ENCODE measurements around the gene DLX1.

DNA sequence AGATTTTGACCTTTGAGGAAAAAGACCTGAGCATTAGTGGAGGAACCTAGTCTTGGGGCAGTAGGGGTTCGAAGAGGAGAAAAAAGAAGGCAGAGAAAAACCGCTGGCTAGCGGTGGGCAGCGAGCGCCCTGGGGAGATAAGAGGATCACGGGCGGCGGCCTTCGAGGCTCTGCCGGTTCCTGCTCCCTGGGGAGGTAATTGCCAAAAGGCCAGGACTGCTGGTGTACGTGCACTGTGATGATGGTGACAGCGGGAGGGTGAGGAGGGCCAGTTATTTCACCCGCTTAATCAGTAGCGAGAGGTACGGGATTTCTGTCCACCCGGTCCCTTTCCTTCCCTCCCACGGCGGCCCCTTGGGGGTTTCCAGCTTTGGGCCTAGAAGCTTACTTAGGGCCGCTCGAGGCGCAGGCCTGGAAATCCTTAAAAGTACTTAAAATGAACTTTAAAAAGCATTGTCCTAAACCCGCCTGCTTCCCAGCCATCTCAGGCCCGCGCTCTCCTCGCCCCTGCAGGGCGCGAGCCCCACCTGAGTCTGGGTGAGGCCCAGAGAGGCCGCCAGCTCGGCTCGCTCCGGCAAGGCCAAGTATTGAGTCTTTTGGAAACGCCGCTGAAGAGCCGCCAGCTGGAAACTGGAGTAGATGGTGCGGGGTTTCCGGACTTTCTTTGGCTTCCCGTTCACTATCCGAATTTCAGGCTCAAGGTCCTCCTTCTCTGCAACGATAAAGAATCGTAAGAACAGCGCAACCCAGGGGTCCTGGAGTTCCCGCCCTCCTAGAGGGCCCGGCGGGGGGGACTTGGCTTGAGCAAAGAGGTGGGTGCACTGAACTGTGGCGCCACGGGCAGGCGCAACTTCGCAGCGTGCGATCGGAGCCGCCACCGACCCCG, 15.9 kb downstream of the DLX1 start:
- no peak for TF ChIP-seq YY1 (IDR thresholded peaks at IDR 0.05; ENCODE audit: extremely low read depth, insufficient replicate concordance, low read depth, low read length)
- TF ChIP-seq, protein P1, sequence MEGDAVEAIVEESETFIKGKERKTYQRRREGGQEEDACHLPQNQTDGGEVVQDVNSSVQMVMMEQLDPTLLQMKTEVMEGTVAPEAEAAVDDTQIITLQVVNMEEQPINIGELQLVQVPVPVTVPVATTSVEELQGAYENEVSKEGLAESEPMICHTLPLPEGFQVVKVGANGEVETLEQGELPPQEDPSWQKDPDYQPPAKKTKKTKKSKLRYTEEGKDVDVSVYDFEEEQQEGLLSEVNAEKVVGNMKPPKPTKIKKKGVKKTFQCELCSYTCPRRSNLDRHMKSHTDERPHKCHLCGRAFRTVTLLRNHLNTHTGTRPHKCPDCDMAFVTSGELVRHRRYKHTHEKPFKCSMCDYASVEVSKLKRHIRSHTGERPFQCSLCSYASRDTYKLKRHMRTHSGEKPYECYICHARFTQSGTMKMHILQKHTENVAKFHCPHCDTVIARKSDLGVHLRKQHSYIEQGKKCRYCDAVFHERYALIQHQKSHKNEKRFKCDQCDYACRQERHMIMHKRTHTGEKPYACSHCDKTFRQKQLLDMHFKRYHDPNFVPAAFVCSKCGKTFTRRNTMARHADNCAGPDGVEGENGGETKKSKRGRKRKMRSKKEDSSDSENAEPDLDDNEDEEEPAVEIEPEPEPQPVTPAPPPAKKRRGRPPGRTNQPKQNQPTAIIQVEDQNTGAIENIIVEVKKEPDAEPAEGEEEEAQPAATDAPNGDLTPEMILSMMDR (IDR thresholded peaks at IDR 0.05 in 2 of 3, conservative IDR thresholded peaks at IDR 0.05 in 1 of 3; ENCODE audit: borderline replicate concordance in 1 of 3, insufficient read depth in 1 of 3, low read depth in 2 of 3, low read length in 2 of 3), result no peak
